Myocyte (in vitro differentiated cells): ENCODE results near the gene KLRK1. TPM values are rescaled to one million over a fixed set of nuclear protein-coding genes. Genes with fewer than 3 reads are reported as not detected.
"Not testable (repeated sequence)": the region's sequence is repeated elsewhere in the genome, so short reads cannot be mapped to it uniquely, and the experiment has no call there.

Source experiments
- DNase-seq: peaks from one replicate; pipeline ENCODE4 v3.0.0-alpha.2; 2012; ENCODE audit warnings: low read depth
- polyA plus RNA-seq: library from polyadenylated mRNA; unstranded; fragments of >200 nt; gene quantifications from one replicate; pipeline ENCODE4 v1.2.1, GENCODE V29; 2012; ENCODE audit warnings: missing spikeins
- total RNA-seq: library from RNA; depleted of rRNA; stranded (reverse); fragments of >200 nt; gene quantifications from 2 replicates; pipeline ENCODE4 v1.2.3, GENCODE V29; 2014

KLRK1 gene
- total RNA-seq = 0.21 TPM in 1 of 2 replicates, not detected in the other
- 0.08 TPM for polyA plus RNA-seq

- DNase-seq = no peak
Measured at GRCh38 chr12:10389904-10390303, at the start of gene KLRK1. KLRK1 (minus strand) TSS chr12:10390041; CDS start chr12:10388810, 1,231 bp downstream.

- not testable (repeated sequence) for DNase-seq
Measured at GRCh38 chr12:10437601-10438000, 47.8 kb upstream of the KLRK1 start.

GRCh38 chr12:10435816-10436215 is 46.0 kb upstream of the KLRK1 start, which contains the start of gene KLRC2:
KLRC2 (minus strand) TSS chr12:10436010; CDS start chr12:10435986, 24 bp downstream.
- peak; percentile 15 for DNase-seq

GRCh38 chr12:10430623-10431022 is 40.8 kb upstream of the KLRK1 start:
- not testable (repeated sequence) for DNase-seq

- not testable (repeated sequence) for DNase-seq
Measured at GRCh38 chr12:10425938-10426337, 36.1 kb upstream of the KLRK1 start.

- not testable (repeated sequence) for DNase-seq
Measured at GRCh38 chr12:10424260-10424899, 34.5 kb upstream of the KLRK1 start.

GRCh38 chr12:10422159-10422558 is 32.3 kb upstream of the KLRK1 start:
- DNase-seq = not testable (repeated sequence)

- DNase-seq = not testable (repeated sequence)
Measured at GRCh38 chr12:10420334-10420733, 30.5 kb upstream of the KLRK1 start, which contains the start of gene KLRC3. KLRC3 (minus strand) TSS chr12:10420595; CDS start chr12:10420550, 45 bp downstream.

GRCh38 chr12:10409392-10409791 is 19.6 kb upstream of the KLRK1 start, which contains the start of gene KLRC4:
KLRC4 (minus strand) TSS chr12:10409757; CDS start chr12:10409575, 182 bp downstream.
- DNase-seq = peak; percentile 3

GRCh38 chr12:10408842-10409241 is 19.0 kb upstream of the KLRK1 start:
- no peak for DNase-seq

GRCh38 chr12:10406725-10407124 is 16.9 kb upstream of the KLRK1 start:
- no peak for DNase-seq

- DNase-seq = no peak
Measured at GRCh38 chr12:10405294-10405693, 15.5 kb upstream of the KLRK1 start.

- no peak for DNase-seq
Measured at GRCh38 chr12:10404798-10405197, 15.0 kb upstream of the KLRK1 start.

- no peak for DNase-seq
Measured at GRCh38 chr12:10400829-10401228, 11.0 kb upstream of the KLRK1 start.

- DNase-seq = no peak
Measured at GRCh38 chr12:10398168-10398567, 8.3 kb upstream of the KLRK1 start.

- no peak for DNase-seq
Measured at GRCh38 chr12:10397296-10397695, 7.5 kb upstream of the KLRK1 start.

GRCh38 chr12:10396176-10396575 is 6.3 kb upstream of the KLRK1 start:
- DNase-seq = not testable (repeated sequence)

GRCh38 chr12:10395390-10395998 is 5.7 kb upstream of the KLRK1 start:
- peak; percentile 83 for DNase-seq

- not testable (repeated sequence) for DNase-seq
Measured at GRCh38 chr12:10394531-10395152, 4.8 kb upstream of the KLRK1 start.

GRCh38 chr12:10393291-10393690 is 3.5 kb upstream of the KLRK1 start:
- no peak for DNase-seq

GRCh38 chr12:10392394-10392930 is 2.6 kb upstream of the KLRK1 start:
- peak; percentile 98 for DNase-seq

GRCh38 chr12:10390991-10391390 is 1.1 kb upstream of the KLRK1 start:
- DNase-seq = not testable (repeated sequence)
